Measurements from ENCODE around the gene DHRS2. TPM values are rescaled to one million over a fixed set of nuclear protein-coding genes. Genes with fewer than 3 reads are reported as not detected.
A peak's percentile ranks its signal among the peaks of the same experiment; 100 is the strongest.

Gene DHRS2
- total and polyA plus RNA-seq, 2 of the 13 experiments (the other 11 are each of a cell fraction or from before 2014, with no cell fraction given) = 1,621 to 3,021 TPM

DNA sequence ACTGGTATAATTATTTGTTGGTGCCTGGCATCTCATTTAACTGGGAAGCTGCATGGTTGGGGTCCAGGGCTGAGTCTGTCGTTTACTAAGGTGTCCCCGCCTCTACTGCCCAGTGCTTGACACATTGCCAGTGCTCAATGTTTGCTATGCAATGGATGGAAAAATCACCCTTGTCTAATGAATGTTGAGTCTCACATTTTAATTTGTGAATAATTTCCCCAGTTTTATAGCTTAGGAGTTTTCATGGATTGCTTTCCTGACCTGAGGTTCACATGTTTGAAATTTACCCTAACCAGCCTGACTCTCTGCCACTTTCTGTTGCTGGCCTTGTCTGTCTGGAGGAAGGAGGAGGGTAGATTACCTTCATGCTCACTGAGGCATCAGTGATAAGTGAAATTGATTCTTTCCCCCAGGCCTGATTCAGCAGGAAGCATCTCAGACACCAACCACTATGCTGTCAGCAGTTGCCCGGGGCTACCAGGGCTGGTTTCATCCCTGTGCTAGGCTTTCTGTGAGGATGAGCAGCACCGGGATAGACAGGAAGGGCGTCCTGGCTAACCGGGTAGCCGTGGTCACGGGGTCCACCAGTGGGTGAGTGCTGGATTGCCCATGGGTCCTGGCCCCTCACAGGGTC is 2.4 kb downstream of the DHRS2 start (continued):
- TF ChIP-seq ZNF318 (CRISPR knock-in tag; IDR thresholded peaks at IDR 0.05) (no peak; the same call in 1 of the 2 replicates), STAT5B (CRISPR knock-in tag; IDR thresholded peaks at IDR 0.05) (peak; percentile 76; the same call in 1 of the 2 replicates), FOXK1 (CRISPR knock-in tag; IDR thresholded peaks at IDR 0.05; ENCODE audit: borderline replicate concordance, low read depth) (no peak), ARID2 (CRISPR knock-in tag; IDR thresholded peaks at IDR 0.05; ENCODE audit: borderline replicate concordance) (no peak; the same call in 1 of the 2 replicates), ETV5 (CRISPR knock-in tag; IDR thresholded peaks at IDR 0.05; ENCODE audit: borderline replicate concordance) (no peak), ZNF251 (CRISPR knock-in tag; IDR thresholded peaks at IDR 0.05) (no peak), MAFF (IDR thresholded peaks at IDR 0.05; ENCODE audit: low read depth, low read length) (0 out of 2 replicates have a peak, but pooled peaks have one; percentile 15), ELF3 (CRISPR knock-in tag; IDR thresholded peaks at IDR 0.05) (no peak), DNMT1 (CRISPR knock-in tag; IDR thresholded peaks at IDR 0.05) (no peak), ZNF703 (CRISPR knock-in tag; IDR thresholded peaks at IDR 0.05; ENCODE audit: borderline replicate concordance) (no peak), GPN1 (CRISPR knock-in tag; IDR thresholded peaks at IDR 0.05; ENCODE audit: borderline replicate concordance) (no peak), SOX13 (IDR thresholded peaks at IDR 0.05) (peak; percentile 48), SOX13 (CRISPR knock-in tag; conservative IDR thresholded peaks at IDR 0.05 in 1 of 2, IDR thresholded peaks at IDR 0.05 in 1 of 2) (0 out of 4 replicates have a peak, but pooled peaks of 1 of the 2 experiments have one; percentile 96), CC2D1A (CRISPR knock-in tag; IDR thresholded peaks at IDR 0.05) (peak; percentile 93; the same call in 1 of the 2 replicates), ZNF674 (CRISPR knock-in tag; IDR thresholded peaks at IDR 0.05; ENCODE audit: low read depth) (0 out of 2 replicates have a peak, but pooled peaks have one; percentile 84)
- TF ChIP-seq, protein P1, sequence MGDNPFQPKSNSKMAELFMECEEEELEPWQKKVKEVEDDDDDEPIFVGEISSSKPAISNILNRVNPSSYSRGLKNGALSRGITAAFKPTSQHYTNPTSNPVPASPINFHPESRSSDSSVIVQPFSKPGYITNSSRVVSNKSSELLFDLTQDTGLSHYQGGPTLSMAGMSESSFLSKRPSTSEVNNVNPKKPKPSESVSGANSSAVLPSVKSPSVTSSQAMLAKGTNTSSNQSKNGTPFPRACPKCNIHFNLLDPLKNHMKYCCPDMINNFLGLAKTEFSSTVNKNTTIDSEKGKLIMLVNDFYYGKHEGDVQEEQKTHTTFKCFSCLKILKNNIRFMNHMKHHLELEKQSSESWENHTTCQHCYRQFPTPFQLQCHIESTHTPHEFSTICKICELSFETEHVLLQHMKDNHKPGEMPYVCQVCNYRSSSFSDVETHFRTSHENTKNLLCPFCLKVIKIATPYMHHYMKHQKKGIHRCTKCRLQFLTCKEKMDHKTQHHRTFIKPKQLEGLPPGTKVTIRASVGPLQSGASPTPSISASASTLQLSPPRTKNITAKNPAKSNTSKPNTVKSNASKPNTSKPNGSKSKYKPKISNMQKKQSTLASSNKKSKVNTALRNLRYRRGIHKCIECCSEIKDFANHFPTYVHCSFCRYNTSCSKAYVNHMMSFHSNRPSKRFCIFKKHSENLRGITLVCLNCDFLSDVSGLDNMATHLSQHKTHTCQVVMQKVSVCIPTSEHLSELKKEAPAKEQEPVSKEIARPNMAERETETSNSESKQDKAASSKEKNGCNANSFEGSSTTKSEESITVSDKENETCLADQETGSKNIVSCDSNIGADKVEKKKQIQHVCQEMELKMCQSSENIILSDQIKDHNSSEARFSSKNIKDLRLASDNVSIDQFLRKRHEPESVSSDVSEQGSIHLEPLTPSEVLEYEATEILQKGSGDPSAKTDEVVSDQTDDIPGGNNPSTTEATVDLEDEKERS (CRISPR knock-in tag; IDR thresholded peaks at IDR 0.05) = no peak; the same call in 1 of the 2 replicates

Data from HepG2 (cell line).